DMS114 treated with DMSO at 0.1 percent for 48 hours (cell line): ENCODE measurements around the gene CLIC3.

Experiments used
- DNase-seq: peaks from one replicate; lab custom pipeline; 2025; ENCODE audit not compliant: unreplicated experiment; lab: John Stamatoyannopoulos, UW

Gene CLIC3

GRCh38 chr9:136982232-136983051 lies 13.9 kb downstream of the CLIC3 start, which contains the start of gene LCNL1:
Gene LCNL1 (plus strand): TSS chr9:136982993. CDS start chr9:136983587, 594 bp downstream.
- no peak for DNase-seq

- no peak for DNase-seq
Observed at GRCh38 chr9:136981588-136982231, 14.7 kb downstream of the CLIC3 start.

- no peak for DNase-seq
Observed at GRCh38 chr9:136980669-136981478, 15.5 kb downstream of the CLIC3 start.

- no peak for DNase-seq
Observed at GRCh38 chr9:136979769-136980587, 16.4 kb downstream of the CLIC3 start.

- DNase-seq = no peak
Observed at GRCh38 chr9:136978865-136979544, 17.4 kb downstream of the CLIC3 start.

- DNase-seq = peak; percentile 47
Observed at GRCh38 chr9:136978073-136978864, 18.1 kb downstream of the CLIC3 start.

- DNase-seq = no peak
Observed at GRCh38 chr9:136977649-136978072, 18.7 kb downstream of the CLIC3 start.

GRCh38 chr9:136977223-136977622 lies 19.1 kb downstream of the CLIC3 start, which contains the start of gene PTGDS:
Gene PTGDS (plus strand): TSS chr9:136977504. CDS start chr9:136977579, 75 bp downstream.
- DNase-seq = no peak

GRCh38 chr9:136975644-136976043 lies 20.7 kb downstream of the CLIC3 start:
- no peak for DNase-seq

- no peak for DNase-seq
Observed at GRCh38 chr9:136974817-136975535, 21.4 kb downstream of the CLIC3 start.

GRCh38 chr9:136973618-136974617 lies 22.4 kb downstream of the CLIC3 start:
- no peak for DNase-seq

- DNase-seq = no peak
Observed at GRCh38 chr9:136972743-136973142, 23.6 kb downstream of the CLIC3 start.

GRCh38 chr9:136972335-136972734 lies 24.0 kb downstream of the CLIC3 start:
- no peak for DNase-seq

GRCh38 chr9:136971746-136972145 lies 24.6 kb downstream of the CLIC3 start:
- no peak for DNase-seq

GRCh38 chr9:136970361-136970760 lies 26.0 kb downstream of the CLIC3 start:
- DNase-seq = no peak

GRCh38 chr9:136969774-136970173 lies 26.6 kb downstream of the CLIC3 start:
- no peak for DNase-seq

GRCh38 chr9:136969150-136969549 lies 27.2 kb downstream of the CLIC3 start:
- no peak for DNase-seq
